GM23338 (cell line): ENCODE measurements around the gene CD2BP2. TPM values are rescaled to one million over a fixed set of nuclear protein-coding genes. Genes with fewer than 3 reads are reported as not detected.

ENCODE experiments used
- ATAC-seq: fragments of 200-7000 bp; cut with Tn5 transposase; 3 replicates; pipeline ENCODE4 v1.9.1; 2020
- DNase-seq: peaks from one replicate; pipeline ENCODE4 v3.0.0-alpha.2; 2015; ENCODE audit warnings: low spot score
- H2AFZ ChIP-seq: fragments of 200-600 bp; sonication (generic); 2 replicates; pipeline ENCODE4 v1.8.0; 2016; ENCODE audit warnings: antibody characterized with exemption, mild to moderate bottlenecking, moderate library complexity
- H3F3A ChIP-seq: fragments of 200-600 bp; sonication (generic); replicated peaks from 2 replicates; pipeline ENCODE4 v1.8.0; 2017; ENCODE audit warnings: antibody characterized with exemption, mixed run types, low read depth
- H3K27ac ChIP-seq: fragments of 200-600 bp; sonication (generic); 2 replicates; pipeline ENCODE4 v1.6.1; 2016; ENCODE audit warnings: low read depth
- H3K27me3 ChIP-seq: fragments of 200-600 bp; sonication (generic); 2 replicates; pipeline ENCODE4 v1.8.0; 2016; ENCODE audit warnings: mild to moderate bottlenecking, mixed run types, moderate library complexity; ENCODE audit not compliant: insufficient read depth
- H3K36me3 ChIP-seq: fragments of 200-600 bp; sonication (generic); 2 replicates; pipeline ENCODE4 v1.8.0; 2016; ENCODE audit warnings: mild to moderate bottlenecking; ENCODE audit not compliant: insufficient read depth
- H3K4me1 ChIP-seq: fragments of 200-600 bp; sonication (generic); 2 replicates; pipeline ENCODE4 v1.8.0; 2016; ENCODE audit warnings: mild to moderate bottlenecking, moderate library complexity; ENCODE audit not compliant: insufficient read depth
- H3K4me2 ChIP-seq: fragments of 200-600 bp; sonication (generic); 2 replicates; pipeline ENCODE4 v1.7.1; 2017; ENCODE audit warnings: mixed run types
- H3K4me3 ChIP-seq: fragments of 200-600 bp; sonication (generic); 2 replicates; pipeline ENCODE4 v1.6.1; 2016; ENCODE audit warnings: mixed run types
- H3K79me2 ChIP-seq: fragments of 200-600 bp; sonication (generic); replicated peaks from 2 replicates; pipeline ENCODE4 v1.8.0; 2017; ENCODE audit warnings: mild to moderate bottlenecking; ENCODE audit not compliant: insufficient read depth
- H3K9me2 ChIP-seq: fragments of 200-600 bp; sonication (generic); 2 replicates; pipeline ENCODE4 v1.8.0; 2017; ENCODE audit not compliant: insufficient read depth
- H4K20me1 ChIP-seq: fragments of 200-600 bp; sonication (generic); replicated peaks from 2 replicates; pipeline ENCODE4 v1.8.0; 2017; ENCODE audit warnings: mild to moderate bottlenecking; ENCODE audit not compliant: insufficient read depth
- H3K27ac Mint-ChIP-seq: 2 replicates; pipeline ENCODE4 v1.8.0; 2020; ENCODE audit warnings: inconsistent platforms, mild to moderate bottlenecking, moderate library complexity, mixed read lengths
- H3K27me3 Mint-ChIP-seq: 3 replicates; pipeline ENCODE4 v1.8.0; 2022; ENCODE audit warnings: low read depth, mild to moderate bottlenecking, moderate library complexity, mixed read lengths, inconsistent platforms; ENCODE audit not compliant: insufficient read depth, poor library complexity
- H3K36me3 Mint-ChIP-seq: 3 replicates; pipeline ENCODE4 v1.8.0; 2021; ENCODE audit warnings: low read depth, mild to moderate bottlenecking, inconsistent platforms, moderate library complexity, mixed read lengths
- H3K4me1 Mint-ChIP-seq: 3 replicates; pipeline ENCODE4 v1.8.0; 2020; ENCODE audit warnings: mild to moderate bottlenecking, inconsistent platforms, mixed read lengths
- H3K4me3 Mint-ChIP-seq: 3 replicates; pipeline ENCODE4 v1.8.0; 2021; ENCODE audit warnings: moderate library complexity, mild to moderate bottlenecking, inconsistent platforms, mixed read lengths
- H3K9me3 Mint-ChIP-seq: 3 replicates; pipeline ENCODE4 v1.8.0; 2020; ENCODE audit warnings: moderate library complexity, mild to moderate bottlenecking, inconsistent platforms, mixed read lengths
- CREB1 ChIP-seq: fragments of 250-450 bp; sonication (Bioruptor Pico); IDR thresholded peaks from 2 replicates; pipeline ENCODE4 v1.5.0; 2020; ENCODE audit warnings: low read depth, mild to moderate bottlenecking, moderate library complexity
- JUNB ChIP-seq: IDR thresholded peaks from one replicate; pipeline ENCODE4 v1.6.1; 2016; ENCODE audit warnings: antibody characterized with exemption; ENCODE audit not compliant: unreplicated experiment
- STAT1 ChIP-seq: IDR thresholded peaks from one replicate; pipeline ENCODE4 v1.6.1; 2016; ENCODE audit warnings: antibody characterized with exemption; ENCODE audit not compliant: unreplicated experiment
- ZNF331 ChIP-seq: fragments of 250-450 bp; sonication (Bioruptor Pico); IDR thresholded peaks from 2 replicates; pipeline ENCODE4 v1.5.0; 2020; ENCODE audit warnings: low read depth, mild to moderate bottlenecking, moderate library complexity
- polyA plus RNA-seq: library from polyadenylated mRNA; unstranded; fragments of >200 nt; fragmentation: Nextera tagmentation; extraction: Ambion mirVana; gene quantifications from 2 replicates; pipeline ENCODE4 v1.2.1, GENCODE V29; 2016
- total RNA-seq: library from RNA; depleted of rRNA; stranded (reverse); fragments of >200 nt; shearing (Covaris generic); gene quantifications from 2 replicates; pipeline ENCODE4 v1.2.3, GENCODE V29; 2014
- TF ChIP-seq, protein P1 (sequence below): fragments of 250-450 bp; sonication (Bioruptor Pico); IDR thresholded peaks from 2 replicates; pipeline ENCODE4 v1.5.0; 2020; ENCODE audit warnings: mild to moderate bottlenecking, moderate library complexity
- TF ChIP-seq, protein P2 (sequence below), 2 experiments: fragments of 200-600 bp in 1 of 2; sonication (generic) in 1 of 2; conservative IDR thresholded peaks; 2 replicates each; pipeline versions ENCODE4 v1.5.1 to v1.6.1; 2016 to 2017; ENCODE audit warnings: antibody characterized with exemption in 2 of 2, low read depth in 2 of 2, mild to moderate bottlenecking in 2 of 2, moderate library complexity in 1 of 2

The CD2BP2 gene
- total and polyA plus RNA-seq, 2 experiments from 2014 or later = 23.1 to 38.7 TPM

DNA sequence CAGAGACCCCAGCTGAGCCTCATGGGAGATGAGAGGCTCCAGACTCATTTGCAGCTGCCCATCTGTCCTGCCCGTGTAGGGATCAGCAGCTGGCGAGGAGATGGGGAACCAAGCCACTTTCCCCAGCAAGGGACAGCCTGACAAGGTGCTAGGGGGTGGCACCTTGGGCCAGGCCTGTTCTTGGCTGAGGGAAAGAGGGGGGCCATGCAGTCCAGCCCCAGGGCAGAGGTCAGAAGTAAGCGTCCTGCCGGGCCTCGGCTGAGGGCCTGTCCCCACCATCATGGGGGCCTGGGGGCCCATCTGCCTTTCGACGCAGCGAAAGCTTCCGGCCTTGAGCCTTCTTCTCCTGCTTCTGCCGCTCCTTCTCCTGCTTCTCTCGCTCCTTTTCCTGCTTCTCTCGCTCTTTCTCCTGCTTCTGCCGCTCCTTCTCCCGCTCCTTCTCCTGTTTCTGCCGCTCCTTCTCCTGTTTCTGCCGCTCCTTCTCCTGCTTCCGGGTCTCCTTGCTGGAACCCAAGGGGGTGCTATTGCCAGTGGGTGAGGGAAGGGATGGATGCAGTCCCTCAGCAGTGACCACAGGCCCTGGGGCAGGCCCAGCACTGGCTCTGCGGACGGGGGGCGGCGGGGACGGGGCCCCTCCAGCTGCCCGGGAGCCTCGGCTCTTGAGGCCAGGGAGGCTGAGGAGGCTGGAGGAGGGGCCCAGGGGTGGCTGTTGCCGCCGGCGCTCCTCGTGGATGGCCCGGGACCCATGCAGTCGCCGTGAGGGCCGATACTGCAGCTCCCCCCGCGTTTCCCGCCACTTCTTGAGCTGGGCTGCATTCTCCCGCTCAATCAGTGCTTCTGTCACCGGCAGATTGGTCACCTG, 2.8 kb upstream of the CD2BP2 start (continued):
- TF ChIP-seq, protein P1, sequence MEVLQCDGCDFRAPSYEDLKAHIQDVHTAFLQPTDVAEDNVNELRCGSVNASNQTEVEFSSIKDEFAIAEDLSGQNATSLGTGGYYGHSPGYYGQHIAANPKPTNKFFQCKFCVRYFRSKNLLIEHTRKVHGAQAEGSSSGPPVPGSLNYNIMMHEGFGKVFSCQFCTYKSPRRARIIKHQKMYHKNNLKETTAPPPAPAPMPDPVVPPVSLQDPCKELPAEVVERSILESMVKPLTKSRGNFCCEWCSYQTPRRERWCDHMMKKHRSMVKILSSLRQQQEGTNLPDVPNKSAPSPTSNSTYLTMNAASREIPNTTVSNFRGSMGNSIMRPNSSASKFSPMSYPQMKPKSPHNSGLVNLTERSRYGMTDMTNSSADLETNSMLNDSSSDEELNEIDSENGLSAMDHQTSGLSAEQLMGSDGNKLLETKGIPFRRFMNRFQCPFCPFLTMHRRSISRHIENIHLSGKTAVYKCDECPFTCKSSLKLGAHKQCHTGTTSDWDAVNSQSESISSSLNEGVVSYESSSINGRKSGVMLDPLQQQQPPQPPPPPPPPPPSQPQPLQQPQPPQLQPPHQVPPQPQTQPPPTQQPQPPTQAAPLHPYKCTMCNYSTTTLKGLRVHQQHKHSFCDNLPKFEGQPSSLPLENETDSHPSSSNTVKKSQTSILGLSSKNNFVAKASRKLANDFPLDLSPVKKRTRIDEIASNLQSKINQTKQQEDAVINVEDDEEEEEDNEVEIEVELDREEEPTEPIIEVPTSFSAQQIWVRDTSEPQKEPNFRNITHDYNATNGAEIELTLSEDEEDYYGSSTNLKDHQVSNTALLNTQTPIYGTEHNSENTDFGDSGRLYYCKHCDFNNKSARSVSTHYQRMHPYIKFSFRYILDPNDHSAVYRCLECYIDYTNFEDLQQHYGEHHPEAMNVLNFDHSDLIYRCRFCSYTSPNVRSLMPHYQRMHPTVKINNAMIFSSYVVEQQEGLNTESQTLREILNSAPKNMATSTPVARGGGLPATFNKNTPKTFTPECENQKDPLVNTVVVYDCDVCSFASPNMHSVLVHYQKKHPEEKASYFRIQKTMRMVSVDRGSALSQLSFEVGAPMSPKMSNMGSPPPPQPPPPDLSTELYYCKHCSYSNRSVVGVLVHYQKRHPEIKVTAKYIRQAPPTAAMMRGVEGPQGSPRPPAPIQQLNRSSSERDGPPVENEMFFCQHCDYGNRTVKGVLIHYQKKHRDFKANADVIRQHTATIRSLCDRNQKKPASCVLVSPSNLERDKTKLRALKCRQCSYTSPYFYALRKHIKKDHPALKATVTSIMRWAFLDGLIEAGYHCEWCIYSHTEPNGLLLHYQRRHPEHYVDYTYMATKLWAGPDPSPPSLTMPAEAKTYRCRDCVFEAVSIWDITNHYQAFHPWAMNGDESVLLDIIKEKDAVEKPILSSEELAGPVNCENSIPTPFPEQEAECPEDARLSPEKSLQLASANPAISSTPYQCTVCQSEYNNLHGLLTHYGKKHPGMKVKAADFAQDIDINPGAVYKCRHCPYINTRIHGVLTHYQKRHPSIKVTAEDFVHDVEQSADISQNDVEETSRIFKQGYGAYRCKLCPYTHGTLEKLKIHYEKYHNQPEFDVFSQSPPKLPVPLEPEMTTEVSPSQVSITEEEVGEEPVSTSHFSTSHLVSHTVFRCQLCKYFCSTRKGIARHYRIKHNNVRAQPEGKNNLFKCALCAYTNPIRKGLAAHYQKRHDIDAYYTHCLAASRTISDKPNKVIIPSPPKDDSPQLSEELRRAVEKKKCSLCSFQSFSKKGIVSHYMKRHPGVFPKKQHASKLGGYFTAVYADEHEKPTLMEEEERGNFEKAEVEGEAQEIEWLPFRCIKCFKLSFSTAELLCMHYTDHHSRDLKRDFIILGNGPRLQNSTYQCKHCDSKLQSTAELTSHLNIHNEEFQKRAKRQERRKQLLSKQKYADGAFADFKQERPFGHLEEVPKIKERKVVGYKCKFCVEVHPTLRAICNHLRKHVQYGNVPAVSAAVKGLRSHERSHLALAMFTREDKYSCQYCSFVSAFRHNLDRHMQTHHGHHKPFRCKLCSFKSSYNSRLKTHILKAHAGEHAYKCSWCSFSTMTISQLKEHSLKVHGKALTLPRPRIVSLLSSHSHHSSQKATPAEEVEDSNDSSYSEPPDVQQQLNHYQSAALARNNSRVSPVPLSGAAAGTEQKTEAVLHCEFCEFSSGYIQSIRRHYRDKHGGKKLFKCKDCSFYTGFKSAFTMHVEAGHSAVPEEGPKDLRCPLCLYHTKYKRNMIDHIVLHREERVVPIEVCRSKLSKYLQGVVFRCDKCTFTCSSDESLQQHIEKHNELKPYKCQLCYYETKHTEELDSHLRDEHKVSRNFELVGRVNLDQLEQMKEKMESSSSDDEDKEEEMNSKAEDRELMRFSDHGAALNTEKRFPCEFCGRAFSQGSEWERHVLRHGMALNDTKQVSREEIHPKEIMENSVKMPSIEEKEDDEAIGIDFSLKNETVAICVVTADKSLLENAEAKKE = no peak

DNA sequence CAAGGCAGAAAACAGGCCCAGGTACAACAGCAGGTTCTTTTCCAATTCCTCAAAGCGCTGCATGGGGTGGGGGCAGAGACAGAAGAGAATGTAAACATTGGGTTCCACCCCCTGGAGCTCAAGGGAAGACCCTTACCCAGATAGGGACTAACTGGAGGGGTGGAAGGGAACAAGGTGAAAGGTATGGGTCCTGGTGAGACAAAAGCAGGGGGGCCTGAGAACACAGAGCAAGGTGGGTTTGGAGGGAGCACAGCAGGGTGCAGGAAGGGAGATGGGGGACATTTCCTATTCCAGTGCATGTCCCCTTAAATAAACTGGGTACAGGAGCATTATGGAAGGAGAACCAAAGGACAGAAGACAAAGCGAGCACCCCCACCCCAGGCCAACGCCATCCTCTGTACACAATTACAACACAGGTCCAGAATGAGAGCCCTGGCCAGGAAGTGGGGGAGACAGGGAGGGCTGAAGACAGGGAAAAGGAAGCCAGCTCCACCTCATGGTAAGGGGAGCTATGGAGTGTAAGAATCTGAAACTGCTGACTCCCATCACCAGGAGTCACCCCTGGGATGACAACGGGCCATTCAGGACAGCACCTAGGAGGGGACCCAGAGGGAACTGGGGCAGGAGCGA, 2.1 kb upstream of the CD2BP2 start:
- no peaks in the 10 kb centered on the region for H3K9me2 ChIP-seq
- ATAC-seq (no peak), DNase-seq (no peak)
- H3K27me3 Mint-ChIP-seq = peaks cover 23% of the 10 kb centered on the region
- H3F3A ChIP-seq = 0 out of 2 replicates have a peak, but pooled peaks cover 3% of the 10 kb centered on the region
- no peaks in the 10 kb centered on the region for H3K36me3 ChIP-seq
- no peak overlapping the region for H3K4me2 ChIP-seq
- peaks cover 46% of the 10 kb centered on the region for H3K36me3 Mint-ChIP-seq
- H3K27me3 ChIP-seq = no peaks in the 10 kb centered on the region
- peaks cover 31% of the 10 kb centered on the region for H3K4me1 Mint-ChIP-seq
- H3K9me3 Mint-ChIP-seq = peaks cover 4% of the 10 kb centered on the region; the same call in 2 of the 3 replicates
- no peak overlapping the region for H3K4me3 ChIP-seq
- no peak overlapping the region for H2AFZ ChIP-seq
- H3K4me1 ChIP-seq = peaks cover 3% of the 10 kb centered on the region
- no peaks in the 10 kb centered on the region for H4K20me1 ChIP-seq
- peak overlapping the region; percentile 45; the same call in 1 of the 3 replicates for H3K4me3 Mint-ChIP-seq
- H3K27ac ChIP-seq = no peak overlapping the region
- no peak overlapping the region for H3K27ac Mint-ChIP-seq
- peaks cover 16% of the 10 kb centered on the region for H3K79me2 ChIP-seq
- TF ChIP-seq CREB1 (CRISPR knock-in tag) (no peak), JUNB (no peak), ZNF331 (CRISPR knock-in tag) (no peak), STAT1 (no peak)
- TF ChIP-seq, protein P2, sequence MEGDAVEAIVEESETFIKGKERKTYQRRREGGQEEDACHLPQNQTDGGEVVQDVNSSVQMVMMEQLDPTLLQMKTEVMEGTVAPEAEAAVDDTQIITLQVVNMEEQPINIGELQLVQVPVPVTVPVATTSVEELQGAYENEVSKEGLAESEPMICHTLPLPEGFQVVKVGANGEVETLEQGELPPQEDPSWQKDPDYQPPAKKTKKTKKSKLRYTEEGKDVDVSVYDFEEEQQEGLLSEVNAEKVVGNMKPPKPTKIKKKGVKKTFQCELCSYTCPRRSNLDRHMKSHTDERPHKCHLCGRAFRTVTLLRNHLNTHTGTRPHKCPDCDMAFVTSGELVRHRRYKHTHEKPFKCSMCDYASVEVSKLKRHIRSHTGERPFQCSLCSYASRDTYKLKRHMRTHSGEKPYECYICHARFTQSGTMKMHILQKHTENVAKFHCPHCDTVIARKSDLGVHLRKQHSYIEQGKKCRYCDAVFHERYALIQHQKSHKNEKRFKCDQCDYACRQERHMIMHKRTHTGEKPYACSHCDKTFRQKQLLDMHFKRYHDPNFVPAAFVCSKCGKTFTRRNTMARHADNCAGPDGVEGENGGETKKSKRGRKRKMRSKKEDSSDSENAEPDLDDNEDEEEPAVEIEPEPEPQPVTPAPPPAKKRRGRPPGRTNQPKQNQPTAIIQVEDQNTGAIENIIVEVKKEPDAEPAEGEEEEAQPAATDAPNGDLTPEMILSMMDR (conservative IDR thresholded peaks at IDR 0.05; ENCODE audit: low read depth in 2 of 2) = no peak
